ENCODE results near the gene BCL2L15.

Gene BCL2L15

GRCh38 chr1:113887402-113888175 is at the start of gene BCL2L15:
Gene BCL2L15, minus strand, starts transcription at chr1:113887581. Its CDS starts 206 bp downstream, at chr1:113887375.
- no peak for DNase-seq (ENCODE audit: low read depth in 2 of 2)

- DNase-seq (ENCODE audit: low read depth in 2 of 2) = no peak
Observed at GRCh38 chr1:113937146-113937545, 49.8 kb upstream of the BCL2L15 start.

- DNase-seq (ENCODE audit: low read depth in 2 of 2) = no peak
Observed at GRCh38 chr1:113935970-113936369, 48.6 kb upstream of the BCL2L15 start.

- no peak for DNase-seq (ENCODE audit: low read depth in 2 of 2)
Observed at GRCh38 chr1:113935176-113935575, 47.8 kb upstream of the BCL2L15 start.

- no peak for DNase-seq (ENCODE audit: low read depth in 2 of 2)
Observed at GRCh38 chr1:113934511-113935055, 47.2 kb upstream of the BCL2L15 start.

GRCh38 chr1:113934006-113934405 is 46.6 kb upstream of the BCL2L15 start:
- no peak for DNase-seq (ENCODE audit: low read depth in 2 of 2)

GRCh38 chr1:113931451-113931851 is 44.1 kb upstream of the BCL2L15 start:
- no peak for DNase-seq (ENCODE audit: low read depth in 2 of 2)

GRCh38 chr1:113930499-113931161 is 43.2 kb upstream of the BCL2L15 start:
- peak; percentile 66 to 68 for DNase-seq (ENCODE audit: low read depth in 2 of 2)

GRCh38 chr1:113929750-113930498 is 42.5 kb upstream of the BCL2L15 start:
- DNase-seq (ENCODE audit: low read depth in 2 of 2) = peak; percentile 36 to 48

GRCh38 chr1:113928941-113929749 is 41.8 kb upstream of the BCL2L15 start, which contains the start of gene HIPK1:
Gene HIPK1, plus strand, starts transcription at chr1:113929324.
- DNase-seq (ENCODE audit: low read depth in 2 of 2) = peak; percentile 88

GRCh38 chr1:113928187-113928930 is 41.0 kb upstream of the BCL2L15 start:
- no peak for DNase-seq (ENCODE audit: low read depth in 2 of 2)

- no peak for DNase-seq (ENCODE audit: low read depth in 2 of 2)
Observed at GRCh38 chr1:113924473-113924872, 37.1 kb upstream of the BCL2L15 start.

- no peak for DNase-seq (ENCODE audit: low read depth in 2 of 2)
Observed at GRCh38 chr1:113922957-113923356, 35.6 kb upstream of the BCL2L15 start.

GRCh38 chr1:113918243-113918642 is 30.9 kb upstream of the BCL2L15 start:
- DNase-seq (ENCODE audit: low read depth in 2 of 2) = no peak

GRCh38 chr1:113917400-113918082 is 30.2 kb upstream of the BCL2L15 start:
- no peak for DNase-seq (ENCODE audit: low read depth in 2 of 2)

- DNase-seq (ENCODE audit: low read depth in 2 of 2) = no peak
Observed at GRCh38 chr1:113916974-113917373, 29.6 kb upstream of the BCL2L15 start.

GRCh38 chr1:113913887-113914664 is 26.7 kb upstream of the BCL2L15 start:
- DNase-seq (ENCODE audit: low read depth in 2 of 2) = no peak

GRCh38 chr1:113913312-113913668 is 25.9 kb upstream of the BCL2L15 start:
- no peak for DNase-seq (ENCODE audit: low read depth in 2 of 2)

GRCh38 chr1:113912594-113913311 is 25.4 kb upstream of the BCL2L15 start:
- no peak for DNase-seq (ENCODE audit: low read depth in 2 of 2)
